GM18498 (cell line): Measurements from ENCODE around the gene FOXD4.
"Not testable (repeated sequence)": the region's sequence is repeated elsewhere in the genome, so short reads cannot be mapped to it uniquely, and the experiment has no call there.

Experiments
- ATAC-seq: cut with Tn5 transposase; IDR thresholded peaks from one replicate; pipeline ENCODE4 v1.9.1; 2021; ENCODE audit warnings: mild to moderate bottlenecking, moderate library complexity; ENCODE audit not compliant: unreplicated experiment

The FOXD4 gene

GRCh38 chr9:117995-118467 lies at the start of gene FOXD4:
Gene FOXD4 (minus strand): TSS chr9:118417. CDS start chr9:118119, 298 bp downstream.
- not testable (repeated sequence) for ATAC-seq

- ATAC-seq = not testable (repeated sequence)
Observed at GRCh38 chr9:159871-160270, 41.7 kb upstream of the FOXD4 start.

- ATAC-seq = not testable (repeated sequence)
Observed at GRCh38 chr9:151173-151572, 33.0 kb upstream of the FOXD4 start.

- ATAC-seq = not testable (repeated sequence)
Observed at GRCh38 chr9:139880-140279, 21.7 kb upstream of the FOXD4 start.

- not testable (repeated sequence) for ATAC-seq
Observed at GRCh38 chr9:117144-117994, 848 bp downstream of the FOXD4 start.

GRCh38 chr9:116239-117077 lies 1.8 kb downstream of the FOXD4 start:
- not testable (repeated sequence) for ATAC-seq

GRCh38 chr9:115118-115451 lies 3.1 kb downstream of the FOXD4 start:
- ATAC-seq = not testable (repeated sequence)

GRCh38 chr9:114267-115117 lies 3.7 kb downstream of the FOXD4 start:
- peak; percentile 26 for ATAC-seq

- ATAC-seq = peak; percentile 57
Observed at GRCh38 chr9:113468-114266, 4.5 kb downstream of the FOXD4 start.

GRCh38 chr9:112589-113467 lies 5.4 kb downstream of the FOXD4 start:
- peak; percentile 27 for ATAC-seq

- ATAC-seq = not testable (repeated sequence)
Observed at GRCh38 chr9:110672-111071, 7.5 kb downstream of the FOXD4 start.

- not testable (repeated sequence) for ATAC-seq
Observed at GRCh38 chr9:109540-109939, 8.7 kb downstream of the FOXD4 start.

- ATAC-seq = not testable (repeated sequence)
Observed at GRCh38 chr9:108742-109495, 9.3 kb downstream of the FOXD4 start.

GRCh38 chr9:105991-106390 lies 12.2 kb downstream of the FOXD4 start:
- not testable (repeated sequence) for ATAC-seq

GRCh38 chr9:100430-100829 lies 17.8 kb downstream of the FOXD4 start:
- ATAC-seq = not testable (repeated sequence)

GRCh38 chr9:99867-100266 lies 18.4 kb downstream of the FOXD4 start:
- not testable (repeated sequence) for ATAC-seq

- ATAC-seq = not testable (repeated sequence)
Observed at GRCh38 chr9:98775-99174, 19.4 kb downstream of the FOXD4 start.

GRCh38 chr9:94992-95391 lies 23.2 kb downstream of the FOXD4 start:
- ATAC-seq = not testable (repeated sequence)
